H9 (cell line): ENCODE measurements around the gene LILRB3. TPM values are rescaled to one million over a fixed set of nuclear protein-coding genes. Genes with fewer than 3 reads are reported as not detected.

Experiments used
- DNase-seq: peaks from one replicate; pipeline ENCODE4 v3.0.0-alpha.2; 2017
- H2AFZ ChIP-seq: one replicate; pipeline ENCODE4 v1.6.1; 2013; ENCODE audit warnings: mild to moderate bottlenecking, low read length, control low read depth, moderate library complexity
- H2AK5ac ChIP-seq: 2 replicates; pipeline ENCODE4 v1.6.1; 2013; ENCODE audit warnings: low read length, control low read depth, mixed read lengths; ENCODE audit not compliant: insufficient read length
- H2BK120ac ChIP-seq: one replicate; pipeline ENCODE4 v1.6.1; 2013; ENCODE audit warnings: low read depth, mild to moderate bottlenecking, low read length, control low read depth, inconsistent platforms; ENCODE audit not compliant: poor library complexity, severe bottlenecking
- H2BK12ac ChIP-seq: 2 replicates; pipeline ENCODE4 v1.6.1; 2013; ENCODE audit warnings: low read length, control low read depth, mixed read lengths, low read depth; ENCODE audit not compliant: insufficient read length
- H2BK15ac ChIP-seq: 2 replicates; pipeline ENCODE4 v1.6.1; 2013; ENCODE audit warnings: low read depth, low read length, control low read depth
- H2BK20ac ChIP-seq: one replicate; pipeline ENCODE4 v1.6.1; 2013; ENCODE audit warnings: low read depth, mild to moderate bottlenecking, low read length, control low read depth, inconsistent platforms; ENCODE audit not compliant: poor library complexity, severe bottlenecking
- H2BK5ac ChIP-seq: 2 replicates; pipeline ENCODE4 v1.6.1; 2013; ENCODE audit warnings: low read length, control low read depth, mixed read lengths; ENCODE audit not compliant: insufficient read length
- H3K14ac ChIP-seq: 2 replicates; pipeline ENCODE4 v1.6.1; 2013; ENCODE audit warnings: low read length, control low read depth; ENCODE audit not compliant: insufficient read depth
- H3K18ac ChIP-seq: 2 replicates; pipeline ENCODE4 v1.6.1; 2013; ENCODE audit warnings: low read depth, mild to moderate bottlenecking, mixed read lengths, low read length, control low read depth; ENCODE audit not compliant: insufficient read length
- H3K23ac ChIP-seq: 2 replicates; pipeline ENCODE4 v1.6.1; 2013; ENCODE audit warnings: low read length, control low read depth, mixed read lengths, low read depth; ENCODE audit not compliant: insufficient read length
- H3K23me2 ChIP-seq: 2 replicates; pipeline ENCODE4 v1.6.1; 2013; ENCODE audit warnings: low read depth, mild to moderate bottlenecking, mixed read lengths, low read length, control low read depth; ENCODE audit not compliant: insufficient read length, poor library complexity, severe bottlenecking
- H3K27ac ChIP-seq: 2 replicates; pipeline ENCODE4 v1.5.1; 2013; ENCODE audit warnings: low read length, control low read depth, mixed read lengths, low read depth; ENCODE audit not compliant: insufficient read length
- H3K27me3 ChIP-seq: 2 replicates; pipeline ENCODE4 v1.6.1; 2013; ENCODE audit warnings: low read length, control low read depth, inconsistent platforms; ENCODE audit not compliant: insufficient read depth
- H3K4ac ChIP-seq: 2 replicates; pipeline ENCODE4 v1.6.1; 2013; ENCODE audit warnings: low read depth, mild to moderate bottlenecking, control low read depth, inconsistent platforms, low read length, moderate library complexity
- H3K4me1 ChIP-seq: 2 replicates; pipeline ENCODE4 v1.6.1; 2013; ENCODE audit warnings: low read length, control low read depth, inconsistent platforms; ENCODE audit not compliant: insufficient read depth
- H3K4me2 ChIP-seq: 2 replicates; pipeline ENCODE4 v1.6.1; 2013; ENCODE audit warnings: low read length, control low read depth, mixed read lengths; ENCODE audit not compliant: insufficient read length, insufficient read depth
- H3K56ac ChIP-seq: 2 replicates; pipeline ENCODE4 v1.6.1; 2013; ENCODE audit warnings: low read depth, mild to moderate bottlenecking, mixed read lengths, low read length, control low read depth; ENCODE audit not compliant: insufficient read length
- H3K79me1 ChIP-seq: 2 replicates; pipeline ENCODE4 v1.6.1; 2013; ENCODE audit warnings: low read depth, mild to moderate bottlenecking, moderate library complexity, low read length, control low read depth, inconsistent platforms; ENCODE audit not compliant: insufficient read depth, poor library complexity, severe bottlenecking
- H3K79me2 ChIP-seq: 2 replicates; pipeline ENCODE4 v1.6.1; 2013; ENCODE audit warnings: low read length, control low read depth, inconsistent platforms; ENCODE audit not compliant: insufficient read depth
- H3K9ac ChIP-seq: 2 replicates; pipeline ENCODE4 v1.6.1; 2013; ENCODE audit warnings: low read length, control low read depth, mixed read lengths; ENCODE audit not compliant: insufficient read length; ENCODE audit errors: extremely low read depth
- H3K9me3 ChIP-seq: one replicate; pipeline ENCODE4 v1.6.1; 2013; ENCODE audit warnings: low read depth, low read length, inconsistent platforms; ENCODE audit not compliant: control insufficient read depth
- H3T11ph ChIP-seq: one replicate; pipeline ENCODE4 v1.6.1; 2013; ENCODE audit warnings: mild to moderate bottlenecking, low read length, control low read depth, inconsistent platforms
- H4K20me1 ChIP-seq: one replicate; pipeline ENCODE4 v1.6.1; 2013; ENCODE audit not compliant: control insufficient read depth, insufficient read length, insufficient read depth
- H4K5ac ChIP-seq: 2 replicates; pipeline ENCODE4 v1.6.1; 2013; ENCODE audit warnings: low read depth, mild to moderate bottlenecking, mixed read lengths, low read length, control low read depth; ENCODE audit not compliant: insufficient read length
- H4K8ac ChIP-seq: replicated peaks from 2 replicates; pipeline ENCODE4 v1.6.1; 2013; ENCODE audit warnings: low read length, control low read depth, mixed read lengths, low read depth; ENCODE audit not compliant: insufficient read length
- H4K91ac ChIP-seq: 2 replicates; pipeline ENCODE4 v1.6.1; 2013; ENCODE audit warnings: low read depth, mild to moderate bottlenecking, moderate library complexity, mixed read lengths, low read length, control low read depth; ENCODE audit not compliant: insufficient read length
- H3K27ac Mint-ChIP-seq, 3 experiments: 2 replicates in 2 of 3; 3 replicates in 1 of 3; pipeline ENCODE4 v1.8.0; 2020 to 2021; ENCODE audit warnings: mixed read lengths in 3 of 3, mild to moderate bottlenecking in 1 of 3, moderate library complexity in 1 of 3
- H3K27me3 Mint-ChIP-seq: 2 replicates; pipeline ENCODE4 v1.8.0; 2021; ENCODE audit warnings: low read depth, mild to moderate bottlenecking, moderate library complexity, mixed read lengths
- H3K36me3 Mint-ChIP-seq, 3 experiments: 2 replicates in 2 of 3; 3 replicates in 1 of 3; pipeline ENCODE4 v1.8.0; 2020 to 2021; ENCODE audit warnings: low read depth in 3 of 3, mixed read lengths in 3 of 3; ENCODE audit not compliant: insufficient read depth in 1 of 3
- H3K4me1 Mint-ChIP-seq, 2 experiments: 2 replicates each; pipeline ENCODE4 v1.8.0; 2020; ENCODE audit warnings: mixed read lengths in 2 of 2
- H3K4me3 Mint-ChIP-seq, 2 experiments: 2 replicates in 1 of 2; 3 replicates in 1 of 2; pipeline ENCODE4 v1.8.0; 2020 to 2021; ENCODE audit warnings: mild to moderate bottlenecking in 2 of 2, mixed read lengths in 2 of 2, moderate library complexity in 1 of 2
- H3K9me3 Mint-ChIP-seq, 2 experiments: 2 replicates in 1 of 2; 3 replicates in 1 of 2; pipeline ENCODE4 v1.8.0; 2020; ENCODE audit warnings: mild to moderate bottlenecking in 2 of 2, mixed read lengths in 2 of 2, moderate library complexity in 1 of 2
- WGBS: extraction: QIAGEN DNeasy Blood & Tissue Kit; methylation state at CpG from one replicate; pipeline ENCODE4 v1.1.7; 2013; ENCODE audit warnings: missing lambda C conversion rate, low lambda C conversion rate, mixed read lengths; ENCODE audit not compliant: insufficient read length; ENCODE audit errors: extremely low coverage; 5-methylcytosine and 5-hydroxymethylcytosine counted together
- total RNA-seq: library from RNA; stranded (reverse); gene quantifications from 2 replicates; pipeline ENCODE4 v1.2.1, GENCODE V29; 2021
- TF ChIP-seq, protein P1 (sequence below): fragments of 200-600 bp; sonication (generic); conservative IDR thresholded peaks from 3 replicates; pipeline ENCODE4 v1.8.0; 2021; ENCODE audit warnings: antibody characterized with exemption, mild to moderate bottlenecking

LILRB3 gene
- total RNA-seq, 1 experiment from 2014 or later: not detected

DNA sequence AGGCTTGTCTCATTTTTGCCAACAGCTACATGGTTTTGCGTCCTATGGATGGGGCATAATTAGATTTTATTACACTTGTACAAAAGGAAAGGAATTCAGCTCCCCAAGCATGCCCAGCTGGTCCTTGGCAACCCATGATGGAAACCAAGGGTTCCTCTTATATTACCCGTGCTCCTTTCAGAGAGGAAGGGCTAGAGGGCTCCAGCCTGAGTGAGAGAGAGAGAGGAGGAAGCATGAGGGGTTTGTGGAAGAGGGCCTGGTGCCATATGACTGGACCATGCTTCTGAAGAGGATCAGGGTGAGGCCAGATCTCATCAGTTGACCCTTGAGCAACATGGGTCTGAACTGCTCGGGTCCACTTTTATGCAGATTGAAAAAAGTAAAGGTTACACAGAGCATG, 25.7 kb downstream of the LILRB3 start:
- Histone ChIP-seq H3K14ac (no peak overlapping the region), H4K20me1 (no peaks in the 10 kb centered on the region), H2BK5ac (no peak overlapping the region), H2BK12ac (no peak overlapping the region), H3K27ac (no peak overlapping the region), H2BK120ac (no peak overlapping the region), H3K23me2 (peaks cover 7% of the 10 kb centered on the region), H3K56ac (no peak overlapping the region), H3K4me1 (peaks cover 2% of the 10 kb centered on the region; the same call in 1 of the 2 replicates), H3K23ac (no peak overlapping the region), H3T11ph (no peak overlapping the region), H3K4me2 (no peak overlapping the region), H2AFZ (no peak overlapping the region), H4K8ac (no peak overlapping the region), H2BK20ac (no peak overlapping the region), H3K9me3 (no peaks in the 10 kb centered on the region), H3K18ac (no peak overlapping the region), H4K91ac (no peak overlapping the region), H3K4ac (no peak overlapping the region), H3K27me3 (no peaks in the 10 kb centered on the region), H2AK5ac (no peak overlapping the region), H3K79me1 (peaks cover 4% of the 10 kb centered on the region), H3K9ac (no peak overlapping the region), H2BK15ac (no peak overlapping the region), H3K79me2 (peaks cover 14% of the 10 kb centered on the region; the same call in 1 of the 2 replicates), H4K5ac (no peak overlapping the region)
- Mint-ChIP-seq H3K4me3 (no peak overlapping the region), H3K4me1 (peaks cover 11 to 23% of the 10 kb centered on the region in 2 experiments), H3K27ac (0 out of 7 replicates have a peak overlapping the region, but pooled peaks of 1 of the 3 experiments have one; percentile 75), H3K9me3 (no peaks in the 10 kb centered on the region), H3K36me3 (peaks cover 36 to 58% (median 56%) of the 10 kb centered on the region in 3 experiments), H3K27me3 (no peaks in the 10 kb centered on the region; the same call in 1 of the 2 replicates)
- WGBS: no CpG with 5 or more reads among the region's 3 CpGs
- no peak for DNase-seq
- TF ChIP-seq, protein P1, sequence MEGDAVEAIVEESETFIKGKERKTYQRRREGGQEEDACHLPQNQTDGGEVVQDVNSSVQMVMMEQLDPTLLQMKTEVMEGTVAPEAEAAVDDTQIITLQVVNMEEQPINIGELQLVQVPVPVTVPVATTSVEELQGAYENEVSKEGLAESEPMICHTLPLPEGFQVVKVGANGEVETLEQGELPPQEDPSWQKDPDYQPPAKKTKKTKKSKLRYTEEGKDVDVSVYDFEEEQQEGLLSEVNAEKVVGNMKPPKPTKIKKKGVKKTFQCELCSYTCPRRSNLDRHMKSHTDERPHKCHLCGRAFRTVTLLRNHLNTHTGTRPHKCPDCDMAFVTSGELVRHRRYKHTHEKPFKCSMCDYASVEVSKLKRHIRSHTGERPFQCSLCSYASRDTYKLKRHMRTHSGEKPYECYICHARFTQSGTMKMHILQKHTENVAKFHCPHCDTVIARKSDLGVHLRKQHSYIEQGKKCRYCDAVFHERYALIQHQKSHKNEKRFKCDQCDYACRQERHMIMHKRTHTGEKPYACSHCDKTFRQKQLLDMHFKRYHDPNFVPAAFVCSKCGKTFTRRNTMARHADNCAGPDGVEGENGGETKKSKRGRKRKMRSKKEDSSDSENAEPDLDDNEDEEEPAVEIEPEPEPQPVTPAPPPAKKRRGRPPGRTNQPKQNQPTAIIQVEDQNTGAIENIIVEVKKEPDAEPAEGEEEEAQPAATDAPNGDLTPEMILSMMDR: no peak
